ENCODE data around the gene RPL28. TPM values are rescaled to one million over a fixed set of nuclear protein-coding genes. Genes with fewer than 3 reads are reported as not detected.
A peak's percentile ranks its signal among the peaks of the same experiment; 100 is the strongest.

The RPL28 gene
- 1,689 TPM for polyA plus RNA-seq (2013, experiment 1 of 4)
- 1,710 TPM for polyA plus RNA-seq (2013, experiment 2 of 4)
- polyA plus RNA-seq (2013, experiment 3 of 4) = 2,033 TPM
- polyA plus RNA-seq (2013, experiment 4 of 4) = 2,085 TPM

DNA sequence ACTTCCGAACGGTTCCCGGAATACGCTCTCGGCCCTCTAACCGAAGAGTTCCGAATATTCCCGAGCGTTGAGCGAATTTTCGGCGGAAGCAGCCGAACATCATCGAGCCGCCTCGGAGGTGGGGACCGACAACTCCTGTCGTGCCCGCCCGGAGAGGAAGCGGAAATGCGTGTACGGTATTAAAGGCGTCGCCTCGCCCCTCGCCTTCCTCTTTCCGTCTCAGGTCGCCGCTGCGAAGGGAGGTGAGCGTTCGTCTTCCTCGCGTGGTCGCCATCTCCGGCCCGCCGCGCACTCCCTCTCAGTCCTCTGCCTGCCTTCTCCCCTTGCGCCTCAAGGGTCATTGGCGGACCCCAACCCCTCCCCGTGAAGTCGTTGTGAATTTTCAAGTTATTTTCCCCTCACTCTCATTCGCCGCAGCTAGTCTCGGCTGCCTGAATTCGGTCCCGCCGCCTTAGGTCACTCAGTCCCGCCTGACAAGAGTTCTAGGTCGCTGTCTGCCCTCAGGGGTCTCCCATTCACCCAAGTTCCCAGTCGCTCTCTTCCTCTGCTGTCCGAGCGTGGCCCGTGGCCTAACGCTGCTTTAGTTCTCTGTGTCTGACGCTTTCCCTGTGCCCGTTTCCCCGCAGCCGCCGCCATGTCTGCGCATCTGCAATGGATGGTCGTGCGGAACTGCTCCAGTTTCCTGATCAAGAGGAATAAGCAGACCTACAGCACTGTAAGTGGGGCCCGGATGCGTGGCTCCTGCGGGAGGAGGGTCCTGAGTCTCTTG lies at the start of gene RPL28:
Gene RPL28, plus strand, starts transcription at position 209 of the 769 bp plus-strand sequence. Its CDS starts 426 bp downstream, at position 635.
- Histone ChIP-seq H3K4me3 (ENCODE audit: insufficient read depth, low read depth, low read length) (peak within 1 kb of the TSS; percentile 83), H3K27ac (ENCODE audit: insufficient read depth, low read depth, low read length, poor library complexity, severe bottlenecking) (peak within 1 kb of the TSS; percentile 68), H3K4me1 (ENCODE audit: control insufficient read depth, insufficient read depth, low read length) (peaks cover 32% of the 10 kb centered on the region), H3K36me3 (ENCODE audit: control insufficient read depth, insufficient read depth, low read length) (peaks cover 32% of the 10 kb centered on the region), H3K9me3 (ENCODE audit: control insufficient read depth, low read length) (no peaks in the 10 kb centered on the region), H3K27me3 (ENCODE audit: control insufficient read depth, insufficient read depth, low read length, poor library complexity, severe bottlenecking) (peaks cover 12% of the 10 kb centered on the region)
- 0% methylated on average over 68 of the region's 68 CpGs for WGBS, 2 experiments

DNA sequence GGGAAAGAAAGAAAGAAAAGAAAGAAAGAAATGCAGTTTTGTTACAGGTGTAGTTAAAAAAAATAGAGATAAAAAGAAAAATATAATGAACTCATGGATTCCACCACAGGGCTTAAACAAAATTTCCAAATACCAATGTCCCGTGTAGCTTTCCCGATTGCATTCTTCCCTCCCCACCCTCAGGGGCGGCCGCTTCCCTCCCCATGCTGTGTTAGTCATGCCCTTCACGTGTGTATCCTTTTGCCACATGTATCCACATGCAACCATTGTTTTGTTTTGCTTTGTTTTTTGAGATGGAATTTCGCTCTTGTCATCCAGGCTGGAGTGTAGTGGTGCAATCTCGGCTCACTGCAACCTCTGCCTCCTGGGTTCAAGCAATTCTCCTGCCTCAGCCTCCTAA lies 49.6 kb upstream of the RPL28 start:
- WGBS, 2 experiments = 92 to 96% methylated on average over 7 of the region's 7 CpGs
- H3K9me3 ChIP-seq (ENCODE audit: control insufficient read depth, low read length) = no peaks in the 10 kb centered on the region
- H3K27ac ChIP-seq (ENCODE audit: insufficient read depth, low read depth, low read length, poor library complexity, severe bottlenecking) = no peak overlapping the region
- H3K36me3 ChIP-seq (ENCODE audit: control insufficient read depth, insufficient read depth, low read length) = no peaks in the 10 kb centered on the region
- H3K27me3 ChIP-seq (ENCODE audit: control insufficient read depth, insufficient read depth, low read length, poor library complexity, severe bottlenecking) = no peaks in the 10 kb centered on the region
- H3K4me1 ChIP-seq (ENCODE audit: control insufficient read depth, insufficient read depth, low read length) = no peaks in the 10 kb centered on the region
- H3K4me3 ChIP-seq (ENCODE audit: insufficient read depth, low read depth, low read length) = no peak overlapping the region

DNA sequence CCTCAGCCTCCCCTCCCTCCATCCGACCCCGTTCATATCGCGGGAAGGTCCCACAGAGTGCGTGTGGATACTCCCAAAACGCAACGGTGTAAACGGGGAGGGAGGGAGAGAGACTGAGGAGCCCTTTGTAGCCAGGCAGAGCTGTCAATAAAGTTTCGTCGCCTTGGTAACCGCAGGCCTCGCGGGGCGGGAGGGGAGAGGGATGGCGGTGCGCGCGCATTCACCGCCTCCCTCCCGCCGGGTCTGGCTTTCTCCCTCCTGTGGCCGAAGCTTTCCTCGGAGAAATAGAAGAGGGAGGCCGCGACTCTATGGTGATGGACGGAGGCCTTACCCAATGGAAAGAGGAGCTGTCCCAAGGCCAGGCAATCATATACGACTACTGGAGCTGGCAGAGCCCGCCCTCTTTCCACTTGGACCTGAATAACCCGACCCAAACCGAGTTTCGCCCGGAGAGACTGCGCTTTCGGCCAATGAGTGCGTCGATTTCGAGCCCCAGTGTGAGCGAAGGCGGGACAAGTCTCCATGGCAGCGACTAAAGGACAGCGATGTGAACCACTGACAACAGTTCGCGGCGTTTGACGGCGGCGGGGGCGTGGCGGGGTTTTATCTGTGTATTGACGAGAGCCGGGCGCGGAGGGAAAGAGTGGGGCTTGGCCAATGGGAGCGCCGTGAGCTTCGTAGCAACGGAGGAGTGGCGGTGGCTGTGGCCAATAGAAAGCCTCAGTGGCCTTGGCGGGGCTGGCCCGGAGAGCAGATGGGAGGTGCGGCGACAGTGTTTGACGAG lies 46.4 kb upstream of the RPL28 start, which contains the start of gene KMT5C:
Gene KMT5C, plus strand, starts transcription at position 772 of the 784 bp plus-strand sequence. CDS start 2,061 bp downstream, outside the sequence.
- WGBS, 2 experiments = 1% methylated on average over 63 of the region's 63 CpGs

DNA sequence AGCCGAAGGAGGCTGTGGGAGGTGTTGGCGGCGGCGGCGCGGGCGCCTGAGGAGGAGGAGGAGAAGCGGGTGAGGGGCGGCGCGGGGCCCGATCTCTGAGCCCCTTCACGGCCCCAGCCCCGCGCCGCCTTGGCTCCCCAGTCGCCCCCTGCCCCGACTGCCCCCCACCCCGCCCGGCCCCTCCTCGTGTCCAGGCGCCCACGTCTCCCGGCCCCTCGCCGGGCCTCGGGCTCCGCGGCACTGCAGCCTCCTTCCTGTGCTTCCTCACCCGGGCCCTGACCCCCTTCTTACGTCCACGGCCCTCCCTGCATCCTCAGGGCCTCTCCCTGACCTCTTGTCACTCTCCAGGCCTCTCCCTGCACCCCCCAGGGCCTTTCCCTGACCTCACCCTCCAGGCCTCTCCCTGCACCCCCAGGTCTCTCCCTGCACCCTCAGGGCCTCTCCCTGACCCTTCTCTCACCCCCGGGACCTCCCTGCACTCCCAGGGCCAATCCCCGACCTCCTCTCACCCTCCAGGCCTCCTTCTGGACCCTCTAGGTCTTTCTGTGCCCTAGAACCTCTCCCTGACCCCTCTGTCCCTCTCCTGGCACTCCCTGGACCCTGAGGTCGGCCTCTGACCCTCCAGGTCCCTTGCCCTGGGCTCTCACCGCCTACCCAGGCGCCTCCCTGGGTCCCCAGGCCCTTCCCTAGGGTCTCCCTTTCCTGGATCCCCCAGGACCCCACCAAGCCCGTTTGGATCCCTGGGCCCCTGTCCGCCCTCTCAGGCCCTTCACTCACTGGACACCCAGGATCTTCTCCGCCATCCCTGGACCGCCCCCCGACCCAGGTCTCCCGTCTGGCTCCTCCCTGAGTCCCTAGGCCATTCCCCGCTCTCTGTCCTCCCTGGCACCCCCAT lies 45.6 kb upstream of the RPL28 start:
- Histone ChIP-seq H3K27me3 (ENCODE audit: control insufficient read depth, insufficient read depth, low read length, poor library complexity, severe bottlenecking) (no peaks in the 10 kb centered on the region), H3K4me3 (ENCODE audit: insufficient read depth, low read depth, low read length) (peak overlapping the region; percentile 83), H3K4me1 (ENCODE audit: control insufficient read depth, insufficient read depth, low read length) (peaks cover 11% of the 10 kb centered on the region), H3K36me3 (ENCODE audit: control insufficient read depth, insufficient read depth, low read length) (peaks cover 16% of the 10 kb centered on the region), H3K27ac (ENCODE audit: insufficient read depth, low read depth, low read length, poor library complexity, severe bottlenecking) (peak overlapping the region; percentile 58), H3K9me3 (ENCODE audit: control insufficient read depth, low read length) (no peaks in the 10 kb centered on the region)
- WGBS, 2 experiments = 2% methylated on average over 44 of the region's 44 CpGs

More for the DNA sequence above, 46.4 kb upstream of the RPL28 start, which contains the start of gene KMT5C:
- no peaks in the 10 kb centered on the region for H3K27me3 ChIP-seq (ENCODE audit: control insufficient read depth, insufficient read depth, low read length, poor library complexity, severe bottlenecking)
- H3K4me3 ChIP-seq (ENCODE audit: insufficient read depth, low read depth, low read length) = peak within 1 kb of the TSS; percentile 83
- no peaks in the 10 kb centered on the region for H3K9me3 ChIP-seq (ENCODE audit: control insufficient read depth, low read length)
- peaks cover 11% of the 10 kb centered on the region for H3K4me1 ChIP-seq (ENCODE audit: control insufficient read depth, insufficient read depth, low read length)
- H3K27ac ChIP-seq (ENCODE audit: insufficient read depth, low read depth, low read length, poor library complexity, severe bottlenecking) = peak within 1 kb of the TSS; percentile 98
- H3K36me3 ChIP-seq (ENCODE audit: control insufficient read depth, insufficient read depth, low read length) = peaks cover 16% of the 10 kb centered on the region

DNA sequence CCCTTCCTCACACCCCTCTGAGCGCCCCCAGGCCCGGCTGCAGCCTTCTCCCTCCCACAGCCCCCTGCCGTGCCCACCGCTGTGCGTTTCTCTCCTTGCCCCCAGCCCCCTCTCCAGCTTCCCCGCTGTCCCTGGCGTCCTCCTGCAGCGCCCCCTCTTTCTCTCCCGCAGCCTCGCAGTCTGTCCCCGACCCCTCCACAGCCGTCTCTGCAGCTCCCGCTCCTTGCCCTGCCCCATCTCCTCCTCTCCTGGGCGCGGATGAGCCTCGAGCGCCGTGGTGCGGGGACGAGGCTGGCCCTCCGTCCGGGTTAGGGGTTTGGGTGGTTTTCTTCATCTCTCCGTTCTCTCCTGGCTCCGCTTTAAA lies 45.0 kb upstream of the RPL28 start:
- H3K4me3 ChIP-seq (ENCODE audit: insufficient read depth, low read depth, low read length) = peak overlapping the region; percentile 83
- peaks cover 11% of the 10 kb centered on the region for H3K4me1 ChIP-seq (ENCODE audit: control insufficient read depth, insufficient read depth, low read length)
- H3K27ac ChIP-seq (ENCODE audit: insufficient read depth, low read depth, low read length, poor library complexity, severe bottlenecking) = peak overlapping the region; percentile 58
- WGBS, 2 experiments = 0% methylated on average over 24 of the region's 24 CpGs
- H3K27me3 ChIP-seq (ENCODE audit: control insufficient read depth, insufficient read depth, low read length, poor library complexity, severe bottlenecking) = no peaks in the 10 kb centered on the region
- H3K36me3 ChIP-seq (ENCODE audit: control insufficient read depth, insufficient read depth, low read length) = peaks cover 16% of the 10 kb centered on the region
- H3K9me3 ChIP-seq (ENCODE audit: control insufficient read depth, low read length) = no peaks in the 10 kb centered on the region

DNA sequence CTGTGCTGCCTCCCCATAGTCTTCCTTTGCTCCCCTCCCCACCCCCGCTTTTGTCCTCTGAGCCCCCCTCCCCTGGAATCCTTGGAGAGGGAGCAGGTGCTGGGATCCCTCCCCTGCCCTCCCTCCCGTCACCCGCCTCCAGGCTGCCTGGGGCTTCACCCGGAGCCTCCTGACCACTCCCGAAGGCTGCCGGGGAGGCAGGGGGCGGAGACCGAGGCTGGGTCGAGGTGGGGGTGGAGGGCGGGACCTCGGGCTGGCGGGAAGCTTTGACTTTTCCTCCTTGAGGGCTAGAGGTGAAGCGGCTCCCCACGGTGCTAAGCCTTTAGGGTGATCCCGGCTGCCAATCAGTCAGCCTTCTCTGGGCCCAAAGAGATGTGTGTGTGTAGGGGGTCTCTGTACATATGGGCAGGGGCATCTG lies 44.6 kb upstream of the RPL28 start:
- Histone ChIP-seq H3K4me3 (ENCODE audit: insufficient read depth, low read depth, low read length) (peak overlapping the region; percentile 83), H3K27ac (ENCODE audit: insufficient read depth, low read depth, low read length, poor library complexity, severe bottlenecking) (no peak overlapping the region), H3K9me3 (ENCODE audit: control insufficient read depth, low read length) (no peaks in the 10 kb centered on the region), H3K27me3 (ENCODE audit: control insufficient read depth, insufficient read depth, low read length, poor library complexity, severe bottlenecking) (no peaks in the 10 kb centered on the region), H3K4me1 (ENCODE audit: control insufficient read depth, insufficient read depth, low read length) (peaks cover 11% of the 10 kb centered on the region), H3K36me3 (ENCODE audit: control insufficient read depth, insufficient read depth, low read length) (peaks cover 16% of the 10 kb centered on the region)
- 1% methylated on average over 14 to 15 of the region's 15 CpGs for WGBS, 2 experiments

DNA sequence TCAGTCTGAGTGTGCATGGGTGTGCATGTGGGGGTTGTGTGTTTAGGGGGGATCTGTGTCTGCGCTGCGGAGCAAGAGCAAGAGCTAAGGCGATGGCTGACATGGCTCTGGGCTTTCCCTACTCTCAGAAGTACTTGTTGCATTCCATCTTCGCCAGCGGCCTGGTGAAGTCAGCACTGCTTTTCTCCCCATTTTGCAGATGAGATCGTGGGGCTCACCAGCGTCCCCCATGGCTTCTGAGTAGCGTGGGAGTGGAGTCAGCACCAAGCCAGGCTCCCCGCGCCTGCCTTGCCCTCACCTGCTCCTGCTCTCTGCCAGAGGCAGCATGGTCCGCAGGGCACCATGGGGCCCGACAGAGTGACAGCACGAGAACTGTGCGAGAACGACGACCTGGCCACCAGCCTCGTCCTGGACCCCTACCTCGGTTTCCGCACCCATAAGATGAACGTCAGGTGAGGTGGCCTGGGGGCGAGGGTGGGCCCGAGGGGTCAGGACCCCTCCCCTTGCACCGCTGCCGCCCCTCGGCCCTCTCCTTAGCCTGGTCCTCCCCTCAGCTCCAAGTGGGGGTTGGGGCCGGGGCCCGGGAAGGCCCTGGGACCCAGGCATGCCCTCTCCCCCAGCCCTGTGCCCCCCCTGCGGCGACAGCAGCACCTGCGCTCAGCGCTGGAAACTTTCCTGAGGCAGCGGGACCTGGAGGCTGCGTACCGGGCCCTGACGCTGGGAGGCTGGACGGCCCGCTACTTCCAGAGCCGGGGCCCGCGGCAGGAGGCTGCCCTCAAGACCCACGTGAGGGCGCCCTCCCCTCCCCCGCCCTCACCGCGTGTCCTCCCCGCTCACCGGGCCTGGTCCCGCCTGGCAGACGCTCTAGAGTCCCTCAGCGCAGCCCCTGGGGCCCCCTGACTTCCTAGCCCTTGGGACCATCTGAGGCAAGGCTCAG lies 43.9 kb upstream of the RPL28 start:
- Histone ChIP-seq H3K27me3 (ENCODE audit: control insufficient read depth, insufficient read depth, low read length, poor library complexity, severe bottlenecking) (no peaks in the 10 kb centered on the region), H3K27ac (ENCODE audit: insufficient read depth, low read depth, low read length, poor library complexity, severe bottlenecking) (no peak overlapping the region), H3K4me1 (ENCODE audit: control insufficient read depth, insufficient read depth, low read length) (peaks cover 11% of the 10 kb centered on the region), H3K9me3 (ENCODE audit: control insufficient read depth, low read length) (no peaks in the 10 kb centered on the region), H3K36me3 (ENCODE audit: control insufficient read depth, insufficient read depth, low read length) (peaks cover 16% of the 10 kb centered on the region), H3K4me3 (ENCODE audit: insufficient read depth, low read depth, low read length) (peak overlapping the region; percentile 83)
- 88 to 89% methylated on average over 50 of the region's 50 CpGs for WGBS, 2 experiments

DNA sequence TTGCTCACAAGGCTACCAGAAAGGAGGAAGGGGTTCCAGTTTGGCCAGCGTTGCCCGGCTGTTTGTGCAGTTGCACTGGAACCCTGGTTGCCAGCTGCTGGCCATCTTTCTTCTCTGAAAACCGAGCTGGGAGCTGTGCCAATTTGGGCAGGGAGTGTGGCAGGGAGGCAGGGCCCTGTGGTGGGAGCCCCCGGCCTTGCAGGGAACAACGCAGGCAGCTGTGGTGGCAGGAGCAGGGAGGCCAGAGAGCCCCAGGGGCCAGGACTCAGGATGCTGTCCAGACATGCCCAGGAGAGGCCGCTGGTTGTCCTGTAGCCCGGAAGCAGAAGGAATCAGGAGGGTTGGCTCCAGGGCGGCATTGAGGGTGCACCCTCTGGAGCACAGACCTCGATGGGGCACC lies 41.3 kb upstream of the RPL28 start:
- 92 to 93% methylated on average over 9 of the region's 9 CpGs for WGBS, 2 experiments
- Histone ChIP-seq H3K27me3 (ENCODE audit: control insufficient read depth, insufficient read depth, low read length, poor library complexity, severe bottlenecking) (no peaks in the 10 kb centered on the region), H3K4me1 (ENCODE audit: control insufficient read depth, insufficient read depth, low read length) (peaks cover 26% of the 10 kb centered on the region), H3K9me3 (ENCODE audit: control insufficient read depth, low read length) (no peaks in the 10 kb centered on the region), H3K27ac (ENCODE audit: insufficient read depth, low read depth, low read length, poor library complexity, severe bottlenecking) (no peak overlapping the region), H3K4me3 (ENCODE audit: insufficient read depth, low read depth, low read length) (no peak overlapping the region), H3K36me3 (ENCODE audit: control insufficient read depth, insufficient read depth, low read length) (peaks cover 16% of the 10 kb centered on the region)

Data from ectodermal cell (in vitro differentiated cells).